ENCODE measurements around the gene ERC2.

- TF ChIP-seq, protein P1, sequence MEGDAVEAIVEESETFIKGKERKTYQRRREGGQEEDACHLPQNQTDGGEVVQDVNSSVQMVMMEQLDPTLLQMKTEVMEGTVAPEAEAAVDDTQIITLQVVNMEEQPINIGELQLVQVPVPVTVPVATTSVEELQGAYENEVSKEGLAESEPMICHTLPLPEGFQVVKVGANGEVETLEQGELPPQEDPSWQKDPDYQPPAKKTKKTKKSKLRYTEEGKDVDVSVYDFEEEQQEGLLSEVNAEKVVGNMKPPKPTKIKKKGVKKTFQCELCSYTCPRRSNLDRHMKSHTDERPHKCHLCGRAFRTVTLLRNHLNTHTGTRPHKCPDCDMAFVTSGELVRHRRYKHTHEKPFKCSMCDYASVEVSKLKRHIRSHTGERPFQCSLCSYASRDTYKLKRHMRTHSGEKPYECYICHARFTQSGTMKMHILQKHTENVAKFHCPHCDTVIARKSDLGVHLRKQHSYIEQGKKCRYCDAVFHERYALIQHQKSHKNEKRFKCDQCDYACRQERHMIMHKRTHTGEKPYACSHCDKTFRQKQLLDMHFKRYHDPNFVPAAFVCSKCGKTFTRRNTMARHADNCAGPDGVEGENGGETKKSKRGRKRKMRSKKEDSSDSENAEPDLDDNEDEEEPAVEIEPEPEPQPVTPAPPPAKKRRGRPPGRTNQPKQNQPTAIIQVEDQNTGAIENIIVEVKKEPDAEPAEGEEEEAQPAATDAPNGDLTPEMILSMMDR (IDR thresholded peaks at IDR 0.05; ENCODE audit: low read depth, low read length): no peak
- TF ChIP-seq POLR2A (IDR thresholded peaks at IDR 0.05; ENCODE audit: extremely low read depth, insufficient read length): no peak
Measured at GRCh38 chr3:55501905-55502304, 966.4 kb downstream of the ERC2 start.

Data from NB4 (cell line).